B cell (primary cell): ENCODE measurements around the gene OR4K17. TPM values are rescaled to one million over a fixed set of nuclear protein-coding genes. Genes with fewer than 3 reads are reported as not detected.

Source experiments
- polyA plus RNA-seq: library from polyadenylated mRNA; depleted of rRNA; stranded (reverse); fragments of >200 nt; gene quantifications from 2 replicates; pipeline ENCODE4 v1.2.3, GENCODE V29; 2012
- small RNA-seq: library from RNA; depleted of rRNA; stranded (forward); fragments of <200 nt; gene quantifications from one replicate; pipeline ENCODE3, GENCODE V24; 2012; ENCODE audit warnings: low replicate concordance, low read depth; ENCODE audit not compliant: insufficient read length
- total RNA-seq, 2 donors: library from RNA; stranded (reverse); fragments of 120-200 nt in 1 of 2; gene quantifications; 1 replicate in 1 of 2; 2 replicates in 1 of 2; pipeline versions ENCODE4 v1.2.3 to v1.2.4, GENCODE V29; 2013 to 2022

OR4K17 gene
- total and polyA plus RNA-seq, 2 donors (not counting 1 experiment from before 2014, with no cell fraction given): not detected

Small RNA genes within 50 kb of the gene (small RNA-seq; reads per million reads assigned to genes)
- not detected for gene RNA5SP380

Other genes starting within 250 kb of the OR4K17 start
- gene OR4K2, start 235.6 kb upstream of the OR4K17 start, total RNA-seq: not detected in 2 replicates
- gene OR4K2, start 235.6 kb upstream of the OR4K17 start, polyA plus RNA-seq: not detected in 2 replicates
- not detected in 2 replicates for gene OR4K5, start 190.1 kb upstream of the OR4K17 start, total RNA-seq
- not detected in 2 replicates for gene OR4K5, start 190.1 kb upstream of the OR4K17 start, polyA plus RNA-seq
- not detected in 2 replicates for gene OR4K1, start 179.8 kb upstream of the OR4K17 start, total RNA-seq
- not detected in 2 replicates for gene OR4K1, start 179.8 kb upstream of the OR4K17 start, polyA plus RNA-seq
- not detected in 2 replicates for gene OR4K15, start 135.1 kb upstream of the OR4K17 start, total RNA-seq
- not detected in 2 replicates for gene OR4K15, start 135.1 kb upstream of the OR4K17 start, polyA plus RNA-seq
- not detected in 2 replicates for gene OR4Q2, start 108.6 kb upstream of the OR4K17 start, total RNA-seq
- not detected in 2 replicates for gene OR4Q2, start 108.6 kb upstream of the OR4K17 start, polyA plus RNA-seq
- not detected in 2 replicates for gene OR4K14, start 91.4 kb upstream of the OR4K17 start, total RNA-seq
- gene OR4K14, start 91.4 kb upstream of the OR4K17 start, polyA plus RNA-seq: not detected in 2 replicates
- not detected in 2 replicates for gene OR4K13, start 74.7 kb upstream of the OR4K17 start, total RNA-seq
- not detected in 2 replicates for gene OR4K13, start 74.7 kb upstream of the OR4K17 start, polyA plus RNA-seq
- not detected in 2 replicates for gene OR4L1, start 50.7 kb upstream of the OR4K17 start, total RNA-seq
- not detected in 2 replicates for gene OR4L1, start 50.7 kb upstream of the OR4K17 start, polyA plus RNA-seq
- gene OR4N5, start 28.1 kb downstream of the OR4K17 start, total RNA-seq: not detected in 2 replicates
- not detected in 2 replicates for gene OR4N5, start 28.1 kb downstream of the OR4K17 start, polyA plus RNA-seq
- gene OR11G2, start 80.2 kb downstream of the OR4K17 start, total RNA-seq: not detected in 2 replicates
- gene OR11G2, start 80.2 kb downstream of the OR4K17 start, polyA plus RNA-seq: not detected in 2 replicates
- not detected in 2 replicates for gene OR11H6, start 113.0 kb downstream of the OR4K17 start, total RNA-seq
- gene OR11H6, start 113.0 kb downstream of the OR4K17 start, polyA plus RNA-seq: not detected in 2 replicates
- not detected in 2 replicates for gene OR11H7, start 118.2 kb downstream of the OR4K17 start, total RNA-seq
- gene OR11H7, start 118.2 kb downstream of the OR4K17 start, polyA plus RNA-seq: not detected in 2 replicates
- gene OR11H4, start 128.5 kb downstream of the OR4K17 start, total RNA-seq: not detected in 2 replicates
- not detected in 2 replicates for gene OR11H4, start 128.5 kb downstream of the OR4K17 start, polyA plus RNA-seq
- gene TTC5, start 195.2 kb downstream of the OR4K17 start, total RNA-seq: 37.5 and 38.8 TPM in 2 replicates
- 6.9 and 8.2 TPM in 2 replicates for gene TTC5, start 195.2 kb downstream of the OR4K17 start, polyA plus RNA-seq
- gene CCNB1IP1, start 222.5 kb downstream of the OR4K17 start, total RNA-seq: 24.7 and 26.0 TPM in 2 replicates
- gene CCNB1IP1, start 222.5 kb downstream of the OR4K17 start, polyA plus RNA-seq: 48.8 and 56.4 TPM in 2 replicates
- 17.4 and 22.4 TPM in 2 replicates for gene PARP2, start 232.9 kb downstream of the OR4K17 start, total RNA-seq
- 17.0 and 19.8 TPM in 2 replicates for gene PARP2, start 232.9 kb downstream of the OR4K17 start, polyA plus RNA-seq